ENCODE measurements around the gene CCDC74A. TPM values are rescaled to one million over a fixed set of nuclear protein-coding genes. Genes with fewer than 3 reads are reported as not detected.
A peak's percentile ranks its signal among the peaks of the same experiment; 100 is the strongest.
"Not testable (repeated sequence)": the region's sequence is repeated elsewhere in the genome, so short reads cannot be mapped to it uniquely, and the experiment has no call there.

CCDC74A gene
- total RNA-seq, 1 donor from 2014 or later, result 16.0 TPM

- peak overlapping the region; percentile 57 for H3K27ac Mint-ChIP-seq (ENCODE audit: unreplicated experiment)
- H3K4me1 Mint-ChIP-seq (ENCODE audit: unreplicated experiment); DNase-seq (ENCODE audit: low spot score); H3K4me3 Mint-ChIP-seq (ENCODE audit: unreplicated experiment); H3K27me3 Mint-ChIP-seq (ENCODE audit: unreplicated experiment); H3K36me3 Mint-ChIP-seq (ENCODE audit: low read depth, unreplicated experiment); H3K9me3 Mint-ChIP-seq (ENCODE audit: unreplicated experiment): not testable (repeated sequence)
Observed at GRCh38 chr2:131514408-131515166, 13.1 kb upstream of the CCDC74A start.

GRCh38 chr2:131515235-131515634 lies 12.5 kb upstream of the CCDC74A start:
- DNase-seq (ENCODE audit: low spot score), result not testable (repeated sequence)

GRCh38 chr2:131516011-131516410 lies 11.7 kb upstream of the CCDC74A start:
- Mint-ChIP-seq H3K27me3 (ENCODE audit: unreplicated experiment) (peaks cover 2% of the 10 kb centered on the region), H3K4me3 (ENCODE audit: unreplicated experiment) (no peak overlapping the region), H3K27ac (ENCODE audit: unreplicated experiment) (no peak overlapping the region), H3K9me3 (ENCODE audit: unreplicated experiment) (no peaks in the 10 kb centered on the region), H3K4me1 (ENCODE audit: unreplicated experiment) (no peaks in the 10 kb centered on the region), H3K36me3 (ENCODE audit: low read depth, unreplicated experiment) (peaks cover 8% of the 10 kb centered on the region)
- no peak for TF ChIP-seq CTCF (IDR thresholded peaks at IDR 0.05; ENCODE audit: unreplicated experiment)
- DNase-seq (ENCODE audit: low spot score), result no peak

More at GRCh38 chr2:131515235-131515634, 12.5 kb upstream of the CCDC74A start:
- H3K4me1 Mint-ChIP-seq (ENCODE audit: unreplicated experiment); H3K27me3 Mint-ChIP-seq (ENCODE audit: unreplicated experiment); H3K27ac Mint-ChIP-seq (ENCODE audit: unreplicated experiment); H3K36me3 Mint-ChIP-seq (ENCODE audit: low read depth, unreplicated experiment); H3K9me3 Mint-ChIP-seq (ENCODE audit: unreplicated experiment); H3K4me3 Mint-ChIP-seq (ENCODE audit: unreplicated experiment): not testable (repeated sequence)

- peak; percentile 33 for DNase-seq (ENCODE audit: low spot score)
Observed at GRCh38 chr2:131516621-131517020, 11.1 kb upstream of the CCDC74A start.

DNA sequence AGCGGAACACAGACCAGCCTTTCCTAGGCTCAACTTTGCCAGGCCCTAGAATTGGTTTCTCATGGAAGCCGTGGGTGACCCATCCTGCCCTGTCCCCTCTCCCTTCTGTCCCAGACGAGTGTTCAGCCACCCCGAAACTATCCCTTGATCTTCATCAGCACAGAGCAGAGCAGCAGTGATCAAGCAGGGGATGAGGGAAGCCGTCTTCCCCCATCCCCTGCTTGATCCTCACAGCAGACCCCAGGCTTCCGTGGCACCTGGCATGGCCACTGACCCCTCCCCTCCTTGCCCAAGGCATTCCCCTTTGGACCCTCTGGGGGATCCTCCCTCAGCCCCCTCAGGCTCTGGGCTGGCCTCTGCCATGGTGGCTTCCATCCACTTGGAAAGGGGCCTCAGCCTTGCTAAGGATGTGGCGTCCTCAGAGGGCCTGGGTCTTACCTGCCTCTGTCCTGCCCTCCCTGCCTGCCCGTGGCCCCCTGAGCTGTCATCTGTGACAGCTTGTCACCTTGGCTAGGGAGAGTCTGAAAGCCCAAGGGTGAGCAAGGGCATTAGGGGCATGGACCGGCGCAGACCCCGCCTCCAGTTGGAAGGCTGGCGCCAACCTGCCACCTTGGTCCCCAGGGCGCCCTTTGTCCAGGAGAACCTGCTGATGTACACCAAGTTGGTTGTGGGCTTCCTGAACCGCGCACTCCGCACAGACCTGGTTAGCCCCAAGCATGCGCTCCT lies 10.4 kb upstream of the CCDC74A start:
- Mint-ChIP-seq H3K4me1 (ENCODE audit: unreplicated experiment) (no peaks in the 10 kb centered on the region), H3K4me3 (ENCODE audit: unreplicated experiment) (no peak overlapping the region), H3K9me3 (ENCODE audit: unreplicated experiment) (no peaks in the 10 kb centered on the region), H3K27me3 (ENCODE audit: unreplicated experiment) (peaks cover 7% of the 10 kb centered on the region), H3K36me3 (ENCODE audit: low read depth, unreplicated experiment) (peaks cover 7% of the 10 kb centered on the region), H3K27ac (ENCODE audit: unreplicated experiment) (no peak overlapping the region)
- no peak for TF ChIP-seq CTCF (IDR thresholded peaks at IDR 0.05; ENCODE audit: unreplicated experiment)
- DNase-seq (ENCODE audit: low spot score), result no peak

More at GRCh38 chr2:131516621-131517020, 11.1 kb upstream of the CCDC74A start:
- H3K36me3 Mint-ChIP-seq (ENCODE audit: low read depth, unreplicated experiment); H3K27ac Mint-ChIP-seq (ENCODE audit: unreplicated experiment); H3K4me1 Mint-ChIP-seq (ENCODE audit: unreplicated experiment); H3K27me3 Mint-ChIP-seq (ENCODE audit: unreplicated experiment); H3K9me3 Mint-ChIP-seq (ENCODE audit: unreplicated experiment); H3K4me3 Mint-ChIP-seq (ENCODE audit: unreplicated experiment): not testable (repeated sequence)

DNA sequence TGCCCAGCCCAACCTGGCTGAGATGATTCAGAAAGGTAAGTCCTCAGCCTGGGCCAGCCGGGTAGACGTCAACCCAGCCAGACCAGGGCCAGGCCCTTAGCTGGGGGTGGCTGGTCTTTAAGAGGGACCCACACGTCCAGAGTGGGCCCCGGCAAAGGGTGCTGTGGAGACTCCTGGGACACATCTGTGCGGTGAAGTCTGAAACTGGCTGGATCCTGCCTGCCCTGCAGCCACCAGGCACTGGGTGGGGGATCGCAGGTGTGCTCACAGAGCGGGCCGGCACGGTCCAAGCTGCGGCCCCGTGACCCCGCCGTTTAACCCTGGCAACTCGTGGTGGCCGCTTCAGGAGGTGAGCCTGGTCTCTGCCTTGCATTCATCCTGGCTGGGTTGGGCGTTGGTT lies 9.8 kb upstream of the CCDC74A start:
- H3K27me3 Mint-ChIP-seq (ENCODE audit: unreplicated experiment); H3K4me1 Mint-ChIP-seq (ENCODE audit: unreplicated experiment); H3K36me3 Mint-ChIP-seq (ENCODE audit: low read depth, unreplicated experiment); H3K9me3 Mint-ChIP-seq (ENCODE audit: unreplicated experiment); H3K4me3 Mint-ChIP-seq (ENCODE audit: unreplicated experiment); DNase-seq (ENCODE audit: low spot score); H3K27ac Mint-ChIP-seq (ENCODE audit: unreplicated experiment): not testable (repeated sequence)

DNA sequence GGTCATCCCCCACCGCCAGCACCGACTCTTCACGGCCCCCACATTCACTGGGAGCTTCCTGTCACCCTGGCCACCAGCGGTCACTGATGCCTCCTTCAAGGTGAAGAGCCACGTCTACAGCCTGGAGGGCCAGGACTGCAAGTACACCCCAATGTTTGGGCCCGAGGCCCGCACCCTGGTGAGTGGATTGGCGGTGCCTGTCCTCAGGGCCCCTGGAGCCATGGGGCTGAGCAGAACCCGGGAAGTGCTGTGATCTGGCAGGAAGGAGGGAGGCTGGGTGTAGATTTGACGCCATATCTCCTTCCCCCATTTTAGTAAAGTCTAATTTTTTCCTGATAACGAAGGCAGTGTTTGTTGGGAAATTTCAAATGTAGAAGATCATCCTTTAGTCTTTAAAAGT lies 9.2 kb upstream of the CCDC74A start:
- H3K4me1 Mint-ChIP-seq (ENCODE audit: unreplicated experiment); H3K27me3 Mint-ChIP-seq (ENCODE audit: unreplicated experiment); H3K4me3 Mint-ChIP-seq (ENCODE audit: unreplicated experiment); DNase-seq (ENCODE audit: low spot score); H3K27ac Mint-ChIP-seq (ENCODE audit: unreplicated experiment); H3K9me3 Mint-ChIP-seq (ENCODE audit: unreplicated experiment); H3K36me3 Mint-ChIP-seq (ENCODE audit: low read depth, unreplicated experiment): not testable (repeated sequence)

Measured in endothelial cell (in vitro differentiated cells).